OCI-LY3 (cell line): ENCODE measurements around the gene PLEKHS1.

Source experiments
- H2AFZ ChIP-seq: fragments of 200-600, 300-600 bp; shearing (Covaris generic); 2 replicates; pipeline ENCODE4 v1.6.0; 2014; ENCODE audit warnings: antibody characterized with exemption, low read depth, low read length
- H3K27ac ChIP-seq: fragments of 200-600, 300-600 bp; sonication (generic); 2 replicates; pipeline ENCODE4 v1.5.1; 2014; ENCODE audit warnings: mild to moderate bottlenecking, low read length, moderate library complexity, mixed read lengths
- H3K27me3 ChIP-seq: fragments of 200-600, 300-600 bp; sonication (generic); 2 replicates; pipeline ENCODE4 v1.6.1; 2014; ENCODE audit warnings: low read depth, low read length, mixed read lengths
- H3K36me3 ChIP-seq: fragments of 200-600, 300-600 bp; sonication (generic); replicated peaks from 2 replicates; pipeline ENCODE3; 2014; ENCODE audit warnings: low read depth, low read length, mixed read lengths
- H3K4me1 ChIP-seq: fragments of 300-600, 200-600 bp; sonication (generic); 2 replicates; pipeline ENCODE4 v1.6.1; 2014; ENCODE audit warnings: low read length, mixed read lengths
- H3K4me2 ChIP-seq: fragments of 200-600, 300-600 bp; sonication (generic); 2 replicates; pipeline ENCODE4 v1.6.1; 2014; ENCODE audit warnings: low read length, mixed read lengths
- H3K4me3 ChIP-seq: fragments of 300-600, 200-600 bp; sonication (generic); 2 replicates; pipeline ENCODE4 v1.5.1; 2014; ENCODE audit warnings: antibody characterized with exemption, mild to moderate bottlenecking, low read length, moderate library complexity
- H3K79me2 ChIP-seq: fragments of 300-600, 200-600 bp; shearing (Covaris generic); 2 replicates; pipeline ENCODE4 v1.6.1; 2014; ENCODE audit warnings: mild to moderate bottlenecking, low read length, mixed read lengths
- H3K9ac ChIP-seq: fragments of 300-600, 200-600 bp; shearing (Covaris generic); 2 replicates; pipeline ENCODE4 v1.6.0; 2014; ENCODE audit warnings: mild to moderate bottlenecking, low read length, moderate library complexity
- H3K9me3 ChIP-seq: fragments of 200-600, 300-600 bp; shearing (Covaris generic); 2 replicates; pipeline ENCODE4 v1.6.1; 2014; ENCODE audit warnings: low read length, mixed read lengths; ENCODE audit not compliant: insufficient read depth
- H4K20me1 ChIP-seq: fragments of 200-600, 300-600 bp; sonication (generic); 2 replicates; pipeline ENCODE4 v1.6.1; 2016; ENCODE audit warnings: low read length, mixed read lengths; ENCODE audit not compliant: insufficient read depth
- CTCF ChIP-seq: fragments of 200-600, 300-600 bp; sonication (generic); IDR thresholded peaks from 2 replicates; pipeline ENCODE4 v1.5.1; 2014; ENCODE audit warnings: antibody characterized with exemption, low read length, low read depth
- EZH2phosphoT487 ChIP-seq: fragments of 200-600 bp; shearing (Covaris generic); IDR thresholded peaks from 2 replicates; pipeline ENCODE4 v1.6.1; 2018; ENCODE audit warnings: antibody characterized with exemption, mixed run types, low read depth

Gene PLEKHS1

GRCh38 chr10:113712024-113712423 is 39.5 kb upstream of the PLEKHS1 start:
- H3K27ac ChIP-seq: no peak overlapping the region
- TF ChIP-seq CTCF (no peak), EZH2phosphoT487 (no peak)
- no peak overlapping the region for H3K9ac ChIP-seq
- peaks cover 5% of the 10 kb centered on the region; the same call in 1 of the 2 replicates for H3K27me3 ChIP-seq
- no peaks in the 10 kb centered on the region for H3K36me3 ChIP-seq
- peaks cover 10% of the 10 kb centered on the region for H4K20me1 ChIP-seq
- H3K79me2 ChIP-seq: no peaks in the 10 kb centered on the region
- H2AFZ ChIP-seq: no peak overlapping the region
- H3K4me1 ChIP-seq: peaks cover 14% of the 10 kb centered on the region
- no peak overlapping the region for H3K4me3 ChIP-seq
- no peak overlapping the region for H3K4me2 ChIP-seq
- H3K9me3 ChIP-seq: no peaks in the 10 kb centered on the region

GRCh38 chr10:113712755-113713639 is 38.5 kb upstream of the PLEKHS1 start:
- Histone ChIP-seq H3K27ac (no peak overlapping the region), H4K20me1 (peaks cover 11% of the 10 kb centered on the region), H3K4me1 (peaks cover 14% of the 10 kb centered on the region), H3K9ac (no peak overlapping the region), H3K79me2 (no peaks in the 10 kb centered on the region), H3K9me3 (no peaks in the 10 kb centered on the region), H3K27me3 (peaks cover 7% of the 10 kb centered on the region; the same call in 1 of the 2 replicates), H3K4me3 (no peak overlapping the region), H2AFZ (no peak overlapping the region), H3K36me3 (no peaks in the 10 kb centered on the region), H3K4me2 (no peak overlapping the region)
- TF ChIP-seq CTCF: no peak
- TF ChIP-seq EZH2phosphoT487: no peak

GRCh38 chr10:113713640-113713982 is 37.9 kb upstream of the PLEKHS1 start:
- Histone ChIP-seq H3K36me3 (no peaks in the 10 kb centered on the region), H3K9me3 (no peaks in the 10 kb centered on the region), H4K20me1 (peaks cover 11% of the 10 kb centered on the region), H3K27ac (no peak overlapping the region), H3K4me3 (no peak overlapping the region), H3K9ac (no peak overlapping the region), H3K79me2 (no peaks in the 10 kb centered on the region), H3K27me3 (peaks cover 7% of the 10 kb centered on the region; the same call in 1 of the 2 replicates), H2AFZ (no peak overlapping the region), H3K4me1 (peaks cover 14% of the 10 kb centered on the region), H3K4me2 (no peak overlapping the region)
- no peak for TF ChIP-seq CTCF
- TF ChIP-seq EZH2phosphoT487: no peak

GRCh38 chr10:113716109-113716910 is 35.2 kb upstream of the PLEKHS1 start:
- no peak for TF ChIP-seq EZH2phosphoT487
- TF ChIP-seq CTCF: no peak
- H3K4me2 ChIP-seq: peak overlapping the region; percentile 44
- peaks cover 11% of the 10 kb centered on the region for H4K20me1 ChIP-seq

More at GRCh38 chr10:113716109-113716910, 35.2 kb upstream of the PLEKHS1 start:
- Histone ChIP-seq H3K9ac (no peak overlapping the region), H3K4me3 (no peak overlapping the region), H2AFZ (no peak overlapping the region), H3K9me3 (no peaks in the 10 kb centered on the region), H3K36me3 (no peaks in the 10 kb centered on the region), H3K27me3 (peaks cover 7% of the 10 kb centered on the region; the same call in 1 of the 2 replicates), H3K27ac (no peak overlapping the region), H3K79me2 (no peaks in the 10 kb centered on the region), H3K4me1 (peaks cover 14% of the 10 kb centered on the region)
